IMR-90 (cell line): Measurements from ENCODE around the gene ZDHHC7. TPM values are rescaled to one million over a fixed set of nuclear protein-coding genes. Genes with fewer than 3 reads are reported as not detected.

Experiments used
- ATAC-seq: fragments of 200-7000 bp; cut with Tn5 transposase; 2 replicates; pipeline ENCODE4 v1.9.1; 2020; ENCODE audit warnings: low read depth, mild to moderate bottlenecking, moderate library complexity
- BruUV-seq: library from RNA; stranded (reverse); fragments of 400-500 nt; replicated peaks from 2 replicates; lab custom pipeline; 2021; lab: Mats Ljungman, UMichigan
- CTCF ChIA-PET: fragments of 300-600 bp; formaldehyde crosslinking; extraction: SDS; loops from one replicate; lab custom pipeline; 2021; ENCODE audit warnings: antibody characterized with exemption; lab: Yijun Ruan, JAX
- POLR2A ChIA-PET: fragments of 300-600 bp; sonication (Branson Sonifier 250); formaldehyde crosslinking; loops from one replicate; lab custom pipeline; 2022; ENCODE audit warnings: antibody characterized with exemption; ENCODE audit not compliant: unreplicated experiment; lab: Charles Lee
- DNase-seq: peaks from one replicate; pipeline ENCODE4 v3.0.0; 2013
- H2AFZ ChIP-seq: replicated peaks from 2 replicates; pipeline ENCODE3; 2013; ENCODE audit warnings: low read length, mild to moderate bottlenecking; ENCODE audit not compliant: poor library complexity
- H2AK5ac ChIP-seq: 2 replicates; pipeline ENCODE4 v1.6.1; 2013; ENCODE audit warnings: low read depth, low read length, inconsistent platforms
- H2AK9ac ChIP-seq: replicated peaks from 2 replicates; pipeline ENCODE3; 2013; ENCODE audit warnings: mild to moderate bottlenecking, low read depth, low read length, moderate library complexity; ENCODE audit not compliant: poor library complexity
- H2BK120ac ChIP-seq: 2 replicates; pipeline ENCODE4 v1.6.1; 2013; ENCODE audit warnings: low read depth, low read length, inconsistent platforms
- H2BK15ac ChIP-seq: 3 replicates; pipeline ENCODE4 v1.6.1; 2013; ENCODE audit warnings: low read depth, low read length, inconsistent platforms
- H2BK20ac ChIP-seq: 2 replicates; pipeline ENCODE4 v1.6.1; 2013; ENCODE audit warnings: low read depth, mild to moderate bottlenecking, inconsistent platforms, low read length, moderate library complexity
- H2BK5ac ChIP-seq: 2 replicates; pipeline ENCODE4 v1.6.1; 2013; ENCODE audit warnings: mild to moderate bottlenecking, low read depth, low read length, inconsistent platforms; ENCODE audit not compliant: poor library complexity, severe bottlenecking
- H3K14ac ChIP-seq: replicated peaks from 2 replicates; pipeline ENCODE4 v1.6.1; 2013; ENCODE audit warnings: low read depth, low read length, inconsistent platforms
- H3K18ac ChIP-seq: 2 replicates; pipeline ENCODE4 v1.6.1; 2013; ENCODE audit warnings: low read depth, low read length, control low read depth
- H3K23ac ChIP-seq: 2 replicates; pipeline ENCODE4 v1.6.1; 2013; ENCODE audit warnings: low read depth, low read length, inconsistent platforms
- H3K27ac ChIP-seq: 2 replicates; pipeline ENCODE4 v1.5.1; 2013; ENCODE audit warnings: mild to moderate bottlenecking, control low read depth, low read length; ENCODE audit not compliant: insufficient read depth
- H3K27me3 ChIP-seq: 2 replicates; pipeline ENCODE4 v1.6.1; 2013; ENCODE audit warnings: low read length; ENCODE audit not compliant: control insufficient read depth, insufficient read depth
- H3K36me3 ChIP-seq: 2 replicates; pipeline ENCODE4 v1.6.1; 2013; ENCODE audit warnings: low read length, mixed read lengths; ENCODE audit not compliant: control insufficient read depth, insufficient read depth
- H3K4ac ChIP-seq: 2 replicates; pipeline ENCODE4 v1.6.1; 2013; ENCODE audit warnings: low read depth, low read length, inconsistent platforms
- H3K4me1 ChIP-seq: 2 replicates; pipeline ENCODE4 v1.6.1; 2013; ENCODE audit warnings: low read length, mixed read lengths; ENCODE audit not compliant: control insufficient read depth, insufficient read depth
- H3K4me2 ChIP-seq: 2 replicates; pipeline ENCODE4 v1.6.1; 2013; ENCODE audit warnings: low read depth, mild to moderate bottlenecking, control low read depth, low read length, moderate library complexity
- H3K4me3 ChIP-seq: 2 replicates; pipeline ENCODE4 v1.5.1; 2013; ENCODE audit warnings: low read depth, mild to moderate bottlenecking, control low read depth, low read length, moderate library complexity; ENCODE audit not compliant: insufficient read depth
- H3K56ac ChIP-seq: 2 replicates; pipeline ENCODE4 v1.6.1; 2013; ENCODE audit warnings: low read length, inconsistent platforms; ENCODE audit not compliant: insufficient read depth; ENCODE audit errors: extremely low read depth
- H3K79me1 ChIP-seq, 2 experiments: 2 replicates each; pipeline ENCODE4 v1.6.1; 2013; ENCODE audit warnings: low read length in 2 of 2, inconsistent platforms in 1 of 2, low read depth in 1 of 2
- H3K9ac ChIP-seq: 2 replicates; pipeline ENCODE4 v1.6.1; 2013; ENCODE audit warnings: low read depth, low read length, control low read depth
- H3K9me1 ChIP-seq: 2 replicates; pipeline ENCODE4 v1.6.1; 2013; ENCODE audit warnings: low read length, inconsistent platforms; ENCODE audit not compliant: insufficient read depth
- H3K9me3 ChIP-seq: 2 replicates; pipeline ENCODE4 v1.6.1; 2013; ENCODE audit warnings: low read length; ENCODE audit not compliant: control insufficient read depth, insufficient read depth
- H4K20me1 ChIP-seq: 2 replicates; pipeline ENCODE4 v1.6.1; 2013; ENCODE audit warnings: low read length, inconsistent platforms; ENCODE audit not compliant: insufficient read depth
- H4K5ac ChIP-seq: 2 replicates; pipeline ENCODE4 v1.6.1; 2013; ENCODE audit warnings: mild to moderate bottlenecking, low read depth, low read length, control low read depth
- H4K8ac ChIP-seq, 2 experiments: 2 replicates each; pipeline ENCODE4 v1.6.1; 2013; ENCODE audit warnings: low read depth in 2 of 2, low read length in 2 of 2, control low read depth in 1 of 2, inconsistent platforms in 1 of 2
- H4K91ac ChIP-seq: 2 replicates; pipeline ENCODE4 v1.6.1; 2013; ENCODE audit warnings: low read depth, low read length, inconsistent platforms; ENCODE audit not compliant: insufficient read depth
- BHLHE40 ChIP-seq: fragments of 150-350 bp; IDR thresholded peaks from 2 replicates; pipeline ENCODE4 v1.6.1; 2016; ENCODE audit warnings: mild to moderate bottlenecking, low read depth, low read length
- CEBPB ChIP-seq: IDR thresholded peaks from 2 replicates; pipeline ENCODE4 v1.6.1; 2012; ENCODE audit warnings: low read depth, low read length, improper control_type of control experiment
- CHD1 ChIP-seq: IDR thresholded peaks from 2 replicates; pipeline ENCODE4 v1.6.1; 2012; ENCODE audit warnings: low read depth, low read length, improper control_type of control experiment
- FOS ChIP-seq: fragments of 150-350 bp; IDR thresholded peaks from 2 replicates; pipeline ENCODE4 v1.6.1; 2016; ENCODE audit warnings: low read depth, low read length
- MXI1 ChIP-seq: IDR thresholded peaks from 2 replicates; pipeline ENCODE4 v1.6.1; 2012; ENCODE audit warnings: low read depth, mild to moderate bottlenecking, low read length, moderate library complexity, borderline replicate concordance
- NFE2L2 ChIP-seq: fragments of 150-350 bp; IDR thresholded peaks from 2 replicates; pipeline ENCODE4 v1.6.1; 2016; ENCODE audit warnings: low read depth, mild to moderate bottlenecking, low read length
- RFX5 ChIP-seq: IDR thresholded peaks from 2 replicates; pipeline ENCODE4 v1.8.0; 2012; ENCODE audit warnings: low read depth, mild to moderate bottlenecking, low read length, moderate library complexity
- SMC3 ChIP-seq: fragments of 150-350 bp; IDR thresholded peaks from 2 replicates; pipeline ENCODE4 v1.6.1; 2016; ENCODE audit warnings: low read depth, mild to moderate bottlenecking, antibody characterized with exemption, low read length, moderate library complexity
- WGBS, 2 experiments: methylation state at CpG; one replicate each; pipeline versions ENCODE4 v1.1.5 to v1.1.7; 2013; ENCODE audit warnings: missing lambda C conversion rate in 2 of 2; ENCODE audit not compliant: insufficient read length in 1 of 2; ENCODE audit errors: extremely low coverage in 2 of 2; 5-methylcytosine and 5-hydroxymethylcytosine counted together
- dilution Hi-C: fragments of 300-500 bp; cut with HindIII; formaldehyde crosslinking; loops from one replicate; pipeline ENCODE4 v1.14.3; 2018; ENCODE audit warnings: low sequenced_read_pairs; ENCODE audit not compliant: unreplicated experiment
- in situ Hi-C: fragments of 300-500 bp; cut with MboI; formaldehyde crosslinking; loops from 3 replicates; pipeline ENCODE4 v1.14.3; 2019; ENCODE audit warnings: low sequenced_read_pairs, inconsistent platforms, mixed read lengths
- intact Hi-C: fragments of 100-400 bp; cut with micrococcal nuclease; formaldehyde crosslinking; loops from 2 replicates; pipeline ENCODE4 v1.10.0; 2022
- polyA plus RNA-seq, 3 experiments: library from polyadenylated mRNA; depleted of rRNA; stranded (reverse); fragments of >200 nt; gene quantifications; 2 replicates each; pipeline ENCODE4 v1.2.3, GENCODE V29; 2012; ENCODE audit warnings: low replicate concordance in 1 of 3
- total RNA-seq: library from RNA; depleted of rRNA; stranded (reverse); fragments of >200 nt; gene quantifications from 2 replicates; pipeline ENCODE4 v1.2.3, GENCODE V29; 2012
- TF ChIP-seq, protein P1 (sequence below): conservative IDR thresholded peaks from 2 replicates; pipeline ENCODE4 v1.5.1; 2012; ENCODE audit warnings: mild to moderate bottlenecking, low read depth, low read length, improper control_type of control experiment
- TF ChIP-seq, protein P2 (sequence below): fragments of 150-350 bp; IDR thresholded peaks from 2 replicates; pipeline ENCODE4 v1.6.1; 2016; ENCODE audit warnings: low read depth, mild to moderate bottlenecking, low read length, moderate library complexity, borderline replicate concordance

Gene ZDHHC7
- total and polyA plus RNA-seq, 2 of the 4 experiments (the other 2 are of a cell fraction) = 80.1 to 97.1 TPM

DNA sequence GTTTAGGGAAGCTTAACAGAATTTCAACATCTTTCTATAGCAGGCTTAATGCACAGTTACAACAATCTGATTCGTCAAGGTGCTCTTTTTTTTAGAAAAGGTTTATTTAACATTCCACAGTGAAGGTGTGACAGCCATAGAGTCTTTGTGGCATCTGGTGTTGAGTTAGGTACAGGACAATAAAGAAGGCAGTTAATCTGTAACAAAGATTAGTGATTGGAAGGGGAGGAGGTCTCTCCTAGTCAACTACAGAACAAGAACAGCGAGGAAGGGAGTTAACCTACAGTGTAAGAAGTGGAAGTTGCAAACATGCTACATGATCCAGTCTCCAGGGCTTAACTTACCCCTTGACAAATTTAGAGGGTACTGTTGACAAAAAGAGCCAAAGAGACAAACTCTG lies 3.0 kb upstream of the ZDHHC7 start:
- no peak overlapping the region for H3K18ac ChIP-seq
- H3K9me1 ChIP-seq = no peaks in the 10 kb centered on the region; the same call in 1 of the 2 replicates
- no CpG with 5 or more reads among the region's 2 CpGs for WGBS, 2 experiments
- no peak overlapping the region for H2BK5ac ChIP-seq
- H3K27me3 ChIP-seq = no peaks in the 10 kb centered on the region
- dilution Hi-C loops (no loop called here), in situ Hi-C loops (no loop called here), intact Hi-C loops (no loop called here)
- H2AK9ac ChIP-seq = no peak overlapping the region
- no peak overlapping the region for H3K56ac ChIP-seq
- no peaks in the 10 kb centered on the region for H3K36me3 ChIP-seq
- H3K4me2 ChIP-seq = no peak overlapping the region
- H2BK120ac ChIP-seq = no peak overlapping the region
- no peak overlapping the region for H2AFZ ChIP-seq
- H3K9me3 ChIP-seq = no peaks in the 10 kb centered on the region
- no peak overlapping the region for H2AK5ac ChIP-seq
- peaks cover 4 to 15% of the 10 kb centered on the region in 2 experiments; a peak in 2 of 4 replicates for H3K79me1 ChIP-seq
- DNase-seq (no peak), ATAC-seq (no peak)
- H4K5ac ChIP-seq = no peak overlapping the region
- no peak overlapping the region for H3K4me3 ChIP-seq
- no peak overlapping the region for H4K8ac ChIP-seq
- H3K14ac ChIP-seq = no peak overlapping the region
- BruUV-seq = no TSS peak
- H4K20me1 ChIP-seq = no peaks in the 10 kb centered on the region; the same call in 1 of the 2 replicates
- no peak overlapping the region for H3K4ac ChIP-seq
- no peak overlapping the region for H3K27ac ChIP-seq
- peaks cover 4% of the 10 kb centered on the region; the same call in 1 of the 2 replicates for H3K4me1 ChIP-seq
- no peak overlapping the region for H2BK20ac ChIP-seq
- no peak overlapping the region for H4K91ac ChIP-seq
- no peak overlapping the region for H3K23ac ChIP-seq
- no peak overlapping the region for H2BK15ac ChIP-seq
- CTCF ChIA-PET = no interaction called here
- POLR2A ChIA-PET = no interaction called here
- no peak overlapping the region for H3K9ac ChIP-seq
- TF ChIP-seq FOS (no peak), CEBPB (no peak), NFE2L2 (no peak), CHD1 (no peak), RFX5 (no peak), SMC3 (no peak), MXI1 (no peak), BHLHE40 (no peak)
- TF ChIP-seq, protein P1, sequence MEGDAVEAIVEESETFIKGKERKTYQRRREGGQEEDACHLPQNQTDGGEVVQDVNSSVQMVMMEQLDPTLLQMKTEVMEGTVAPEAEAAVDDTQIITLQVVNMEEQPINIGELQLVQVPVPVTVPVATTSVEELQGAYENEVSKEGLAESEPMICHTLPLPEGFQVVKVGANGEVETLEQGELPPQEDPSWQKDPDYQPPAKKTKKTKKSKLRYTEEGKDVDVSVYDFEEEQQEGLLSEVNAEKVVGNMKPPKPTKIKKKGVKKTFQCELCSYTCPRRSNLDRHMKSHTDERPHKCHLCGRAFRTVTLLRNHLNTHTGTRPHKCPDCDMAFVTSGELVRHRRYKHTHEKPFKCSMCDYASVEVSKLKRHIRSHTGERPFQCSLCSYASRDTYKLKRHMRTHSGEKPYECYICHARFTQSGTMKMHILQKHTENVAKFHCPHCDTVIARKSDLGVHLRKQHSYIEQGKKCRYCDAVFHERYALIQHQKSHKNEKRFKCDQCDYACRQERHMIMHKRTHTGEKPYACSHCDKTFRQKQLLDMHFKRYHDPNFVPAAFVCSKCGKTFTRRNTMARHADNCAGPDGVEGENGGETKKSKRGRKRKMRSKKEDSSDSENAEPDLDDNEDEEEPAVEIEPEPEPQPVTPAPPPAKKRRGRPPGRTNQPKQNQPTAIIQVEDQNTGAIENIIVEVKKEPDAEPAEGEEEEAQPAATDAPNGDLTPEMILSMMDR = no peak
- TF ChIP-seq, protein P2, sequence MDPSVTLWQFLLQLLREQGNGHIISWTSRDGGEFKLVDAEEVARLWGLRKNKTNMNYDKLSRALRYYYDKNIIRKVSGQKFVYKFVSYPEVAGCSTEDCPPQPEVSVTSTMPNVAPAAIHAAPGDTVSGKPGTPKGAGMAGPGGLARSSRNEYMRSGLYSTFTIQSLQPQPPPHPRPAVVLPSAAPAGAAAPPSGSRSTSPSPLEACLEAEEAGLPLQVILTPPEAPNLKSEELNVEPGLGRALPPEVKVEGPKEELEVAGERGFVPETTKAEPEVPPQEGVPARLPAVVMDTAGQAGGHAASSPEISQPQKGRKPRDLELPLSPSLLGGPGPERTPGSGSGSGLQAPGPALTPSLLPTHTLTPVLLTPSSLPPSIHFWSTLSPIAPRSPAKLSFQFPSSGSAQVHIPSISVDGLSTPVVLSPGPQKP = no peak
